Measurements from ENCODE around the gene E2F1.

Gene E2F1

GRCh38 chr20:33685328-33686099 is 671 bp downstream of the E2F1 start:
- DNase-seq = peak; percentile 66

- DNase-seq = peak; percentile 83
These were observed 1.5 kb downstream of the E2F1 start for GRCh38 chr20:33684533-33685327.

- DNase-seq = peak; percentile 72
These were observed 4.3 kb downstream of the E2F1 start for GRCh38 chr20:33681728-33682353.

- no peak for DNase-seq
These were observed 4.9 kb downstream of the E2F1 start for GRCh38 chr20:33681288-33681687.

GRCh38 chr20:33680686-33681085 is 5.5 kb downstream of the E2F1 start:
- no peak for DNase-seq

- DNase-seq = no peak
These were observed 6.3 kb downstream of the E2F1 start for GRCh38 chr20:33679758-33680485.

- no peak for DNase-seq
These were observed 8.0 kb downstream of the E2F1 start for GRCh38 chr20:33677991-33678702.

- no peak for DNase-seq
These were observed 9.2 kb downstream of the E2F1 start for GRCh38 chr20:33676652-33677645.

GRCh38 chr20:33676121-33676520 is 10.1 kb downstream of the E2F1 start:
- DNase-seq = no peak

- DNase-seq = no peak
These were observed 10.8 kb downstream of the E2F1 start for GRCh38 chr20:33675136-33675959.

GRCh38 chr20:33674294-33675135 is 11.7 kb downstream of the E2F1 start, which contains the start of gene NECAB3:
NECAB3 (minus strand) TSS chr20:33674428; CDS start chr20:33674352, 76 bp downstream.
- peak; percentile 89 for DNase-seq

- no peak for DNase-seq
These were observed 12.5 kb downstream of the E2F1 start for GRCh38 chr20:33673410-33674293.

GRCh38 chr20:33673114-33673409 is 13.1 kb downstream of the E2F1 start:
- no peak for DNase-seq

GRCh38 chr20:33672426-33673113 is 13.6 kb downstream of the E2F1 start:
- DNase-seq = peak; percentile 84

GRCh38 chr20:33671573-33672288 is 14.5 kb downstream of the E2F1 start:
- DNase-seq = no peak

GRCh38 chr20:33670715-33671499 is 15.3 kb downstream of the E2F1 start:
- DNase-seq = no peak
